Measurements from ENCODE around the gene YBEY.

YBEY gene

GRCh38 chr21:46284077-46284644, 2.0 kb upstream of the YBEY start:
- no peak for FAIRE-seq
- no peak for TF ChIP-seq CTCF (IDR thresholded peaks at IDR 0.05; ENCODE audit: insufficient read depth, missing control alignments)
- no peak for DNase-seq (ENCODE audit: insufficient read length, low spot score)

GRCh38 chr21:46284733-46285132, 1.4 kb upstream of the YBEY start:
- FAIRE-seq, result no peak
- TF ChIP-seq CTCF (IDR thresholded peaks at IDR 0.05; ENCODE audit: insufficient read depth, missing control alignments), result no peak
- no peak for DNase-seq (ENCODE audit: insufficient read length, low spot score)

- no peak for TF ChIP-seq CTCF (IDR thresholded peaks at IDR 0.05; ENCODE audit: insufficient read depth, missing control alignments)
- DNase-seq (ENCODE audit: insufficient read length, low spot score) (no peak), FAIRE-seq (no peak)
Observed at GRCh38 chr21:46285206-46285661, 908 bp upstream of the YBEY start, which contains the start of gene MCM3AP. Gene MCM3AP, minus strand, starts transcription at chr21:46285611. Its CDS starts 325 bp downstream, at chr21:46285286.

- FAIRE-seq (no peak), DNase-seq (ENCODE audit: insufficient read length, low spot score) (no peak)
- TF ChIP-seq CTCF (IDR thresholded peaks at IDR 0.05; ENCODE audit: insufficient read depth, missing control alignments), result no peak
Observed at GRCh38 chr21:46286648-46287002, 483 bp downstream of the YBEY start.

- FAIRE-seq (no peak), DNase-seq (ENCODE audit: insufficient read length, low spot score) (no peak)
- TF ChIP-seq CTCF (IDR thresholded peaks at IDR 0.05; ENCODE audit: insufficient read depth, missing control alignments), result no peak
Observed at GRCh38 chr21:46287541-46287940, 1.4 kb downstream of the YBEY start.

GRCh38 chr21:46289655-46290179, 3.6 kb downstream of the YBEY start:
- no peak for FAIRE-seq
- TF ChIP-seq CTCF (IDR thresholded peaks at IDR 0.05; ENCODE audit: insufficient read depth, missing control alignments), result no peak
- no peak for DNase-seq (ENCODE audit: insufficient read length, low spot score)

GRCh38 chr21:46291561-46291960, 5.4 kb downstream of the YBEY start:
- DNase-seq (ENCODE audit: insufficient read length, low spot score), result no peak
- FAIRE-seq, result no peak
- TF ChIP-seq CTCF (IDR thresholded peaks at IDR 0.05; ENCODE audit: insufficient read depth, missing control alignments), result no peak
